GM20000 (cell line): ENCODE data around the gene SEMA5A.

ENCODE experiments used
- DNase-seq: peaks from one replicate; pipeline ENCODE4 v3.0.0; 2012; ENCODE audit warnings: low spot score
- TF ChIP-seq, protein P1 (sequence below): IDR thresholded peaks from 2 replicates; pipeline ENCODE4 v1.5.1; 2012; ENCODE audit warnings: mild to moderate bottlenecking, control low read depth; ENCODE audit errors: extremely low read depth, missing control alignments

SEMA5A gene

DNA sequence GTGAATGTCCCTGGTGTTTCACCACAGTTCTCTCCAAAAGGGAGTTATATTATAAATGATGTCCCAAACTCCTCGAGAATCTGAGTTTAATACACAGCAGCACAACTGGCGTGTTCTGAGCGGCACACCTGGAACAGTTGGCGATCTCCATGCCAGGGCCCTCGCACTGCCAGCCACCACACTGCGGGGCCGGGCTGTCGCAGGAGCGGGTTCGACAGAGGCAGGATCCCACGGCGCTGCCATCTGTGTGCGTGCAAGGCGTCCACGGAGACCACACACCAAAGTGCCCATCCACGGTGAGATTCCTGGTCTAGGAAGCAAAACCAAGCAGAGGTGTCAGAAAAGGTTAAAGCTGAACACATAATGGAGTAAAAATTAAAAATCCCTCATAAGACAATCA lies 423.3 kb downstream of the SEMA5A start:
- DNase-seq, result no peak
- TF ChIP-seq, protein P1, sequence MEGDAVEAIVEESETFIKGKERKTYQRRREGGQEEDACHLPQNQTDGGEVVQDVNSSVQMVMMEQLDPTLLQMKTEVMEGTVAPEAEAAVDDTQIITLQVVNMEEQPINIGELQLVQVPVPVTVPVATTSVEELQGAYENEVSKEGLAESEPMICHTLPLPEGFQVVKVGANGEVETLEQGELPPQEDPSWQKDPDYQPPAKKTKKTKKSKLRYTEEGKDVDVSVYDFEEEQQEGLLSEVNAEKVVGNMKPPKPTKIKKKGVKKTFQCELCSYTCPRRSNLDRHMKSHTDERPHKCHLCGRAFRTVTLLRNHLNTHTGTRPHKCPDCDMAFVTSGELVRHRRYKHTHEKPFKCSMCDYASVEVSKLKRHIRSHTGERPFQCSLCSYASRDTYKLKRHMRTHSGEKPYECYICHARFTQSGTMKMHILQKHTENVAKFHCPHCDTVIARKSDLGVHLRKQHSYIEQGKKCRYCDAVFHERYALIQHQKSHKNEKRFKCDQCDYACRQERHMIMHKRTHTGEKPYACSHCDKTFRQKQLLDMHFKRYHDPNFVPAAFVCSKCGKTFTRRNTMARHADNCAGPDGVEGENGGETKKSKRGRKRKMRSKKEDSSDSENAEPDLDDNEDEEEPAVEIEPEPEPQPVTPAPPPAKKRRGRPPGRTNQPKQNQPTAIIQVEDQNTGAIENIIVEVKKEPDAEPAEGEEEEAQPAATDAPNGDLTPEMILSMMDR, result no peak

DNA sequence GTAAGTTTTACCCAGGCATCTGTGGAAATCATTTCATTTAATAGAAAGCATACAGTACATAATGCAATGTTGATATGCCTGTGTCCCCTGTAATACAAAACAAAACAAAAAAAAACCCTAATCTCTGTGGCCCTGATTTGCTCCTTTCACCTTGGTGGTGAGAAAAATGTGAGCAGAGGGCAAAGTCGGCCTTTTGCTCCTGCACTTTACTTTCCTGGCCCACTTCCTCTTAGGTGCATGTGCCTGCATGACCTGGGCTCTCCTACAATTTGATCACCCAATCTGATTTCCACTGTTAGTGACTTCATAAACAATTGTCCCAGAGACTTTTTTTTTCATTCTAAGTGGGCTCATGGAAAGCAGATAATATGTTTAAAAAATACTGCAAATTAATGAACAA lies 424.3 kb downstream of the SEMA5A start:
- DNase-seq, result no peak
- TF ChIP-seq, protein P1, result no peak

DNA sequence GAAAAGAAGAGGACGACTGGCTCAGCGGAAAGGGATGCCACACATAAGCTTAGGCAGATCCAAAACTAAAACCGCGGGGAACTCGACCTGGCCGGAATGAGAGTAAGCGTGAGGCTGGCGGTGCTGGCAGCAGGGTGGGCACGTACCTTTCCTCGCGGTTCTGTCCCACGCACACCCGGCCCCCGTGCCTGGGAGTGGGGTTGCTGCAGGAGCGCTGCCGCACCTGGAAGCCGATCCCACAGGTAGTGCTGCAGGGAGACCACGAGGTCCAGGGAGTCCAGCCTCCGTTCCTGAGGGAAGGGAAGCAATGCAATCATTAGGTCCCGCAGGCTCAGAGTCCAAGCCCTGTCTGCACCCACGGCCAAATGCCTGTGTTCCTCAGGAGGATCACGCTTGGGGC lies 427.0 kb downstream of the SEMA5A start:
- no peak for DNase-seq
- TF ChIP-seq, protein P1, result no peak

DNA sequence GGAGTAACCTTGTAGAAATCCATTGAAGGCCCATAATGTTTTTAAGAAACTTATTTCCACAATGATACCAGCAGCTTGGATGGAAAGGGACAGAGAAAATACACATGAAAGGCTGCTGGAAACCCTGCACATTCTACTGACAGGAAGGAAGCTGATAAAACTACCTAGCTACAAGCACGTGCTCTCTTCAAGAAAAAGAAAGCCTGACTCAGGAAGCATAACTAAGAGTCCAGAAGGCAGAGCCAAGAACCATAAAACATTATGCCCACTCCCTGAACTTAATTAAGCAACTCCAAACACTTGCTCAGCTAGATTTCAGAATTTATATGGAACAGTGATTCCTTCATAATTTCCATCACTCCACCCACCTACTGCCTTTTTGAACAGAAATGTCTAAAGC lies 430.8 kb downstream of the SEMA5A start:
- DNase-seq, result no peak
- TF ChIP-seq, protein P1, result no peak

DNA sequence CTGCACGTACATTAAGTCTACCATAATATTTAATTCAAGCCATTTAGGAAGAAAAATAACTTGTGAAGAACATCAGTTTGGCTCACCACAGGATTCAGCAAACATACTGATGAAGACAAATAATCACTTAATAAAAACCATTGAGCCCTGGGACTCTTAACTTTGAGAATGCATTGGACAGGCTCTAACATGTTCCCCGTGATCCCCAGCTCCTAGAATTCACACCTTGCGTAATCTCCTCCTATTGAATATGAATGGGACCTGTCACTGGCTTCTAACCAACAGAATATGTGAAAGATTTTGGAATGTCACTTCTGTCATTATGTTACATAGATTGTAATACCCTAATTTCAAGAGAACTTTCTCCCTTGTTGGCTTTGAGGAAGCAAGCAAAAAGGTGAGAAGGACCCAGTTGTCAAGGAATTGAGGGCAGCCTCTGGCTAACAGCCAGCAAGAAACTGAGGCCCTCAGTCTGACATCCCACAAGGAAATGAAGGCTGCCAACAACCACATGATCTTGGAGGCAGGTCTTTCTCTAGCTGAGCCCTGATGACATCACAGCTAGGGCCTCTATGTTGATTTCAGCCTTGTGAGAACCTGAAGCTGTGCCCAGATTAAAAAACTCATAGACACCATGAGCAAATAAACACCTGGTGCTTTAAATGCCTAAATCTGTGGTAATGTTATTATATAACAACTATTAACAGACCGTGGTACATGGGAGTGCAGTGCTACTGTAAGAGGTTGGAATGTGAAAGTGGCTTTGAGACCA lies 433.2 kb downstream of the SEMA5A start:
- no peak for DNase-seq
- TF ChIP-seq, protein P1, result no peak

DNA sequence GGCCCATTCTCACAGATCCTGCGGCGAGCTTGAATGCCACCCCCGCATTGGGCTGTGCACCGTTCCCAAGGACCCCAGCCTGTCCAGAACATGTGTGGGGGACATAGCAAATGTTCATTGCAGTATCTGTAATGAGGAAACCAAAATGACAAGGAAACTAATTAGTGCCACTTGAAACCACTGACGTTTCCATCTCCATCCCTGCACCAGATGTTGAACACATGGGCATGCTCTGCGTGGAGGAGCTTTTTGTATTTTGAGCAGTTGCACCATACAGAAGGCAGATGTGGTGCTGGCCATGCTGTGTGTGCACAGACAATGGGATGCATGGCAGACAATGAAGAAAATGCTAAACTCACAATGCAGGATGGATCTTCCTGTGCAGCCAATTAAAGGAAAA lies 437.7 kb downstream of the SEMA5A start:
- TF ChIP-seq, protein P1, result no peak
- DNase-seq, result no peak

DNA sequence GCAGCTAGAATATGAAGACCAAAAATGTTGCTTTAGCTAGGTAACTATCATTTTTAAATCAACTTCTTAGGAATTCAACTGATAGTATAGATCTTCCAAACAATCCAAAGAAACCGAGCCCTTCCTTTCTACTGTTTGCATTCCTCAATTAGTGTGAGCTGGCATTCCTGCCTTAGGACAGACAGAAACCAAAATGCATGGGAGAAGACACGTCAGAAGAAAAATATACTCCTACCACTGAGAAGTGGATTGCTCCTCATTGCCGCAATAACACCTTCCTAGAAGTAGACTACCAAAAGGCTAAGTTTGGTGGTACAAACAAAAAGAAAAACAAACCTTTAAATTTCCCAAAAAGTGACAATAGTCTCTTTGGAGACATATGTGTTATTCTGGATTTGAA lies 440.0 kb downstream of the SEMA5A start:
- no peak for DNase-seq
- TF ChIP-seq, protein P1, result no peak
